Upper lobe of right lung (tissue), 1 donor: Measurements from ENCODE around the gene FOXP1. TPM values are rescaled to one million over a fixed set of nuclear protein-coding genes. Genes with fewer than 3 reads are reported as not detected.

ENCODE experiments used
- ATAC-seq: fragments of 200-7000 bp; cut with Tn5 transposase; one replicate; pipeline ENCODE4 v1.9.1; 2020; ENCODE audit warnings: mild to moderate bottlenecking, moderate library complexity
- DNase-seq: peaks from one replicate; pipeline ENCODE4 v3.0.0-alpha.2; 2020
- H3K27ac ChIP-seq: fragments of 200-600 bp; one replicate; pipeline ENCODE4 v1.8.0; 2022
- H3K27me3 ChIP-seq: fragments of 200-600 bp; one replicate; pipeline ENCODE4 v1.8.0; 2022; ENCODE audit warnings: mild to moderate bottlenecking
- H3K36me3 ChIP-seq: fragments of 200-600 bp; one replicate; pipeline ENCODE4 v1.8.0; 2022
- H3K4me1 ChIP-seq: fragments of 200-600 bp; one replicate; pipeline ENCODE4 v1.8.0; 2022
- H3K4me3 ChIP-seq: fragments of 200-600 bp; one replicate; pipeline ENCODE4 v1.8.0; 2022; ENCODE audit warnings: mild to moderate bottlenecking
- H3K9me3 ChIP-seq: fragments of 200-600 bp; one replicate; pipeline ENCODE4 v1.8.0; 2022
- intact Hi-C: fragments of 100-400 bp; cut with DNase I; formaldehyde crosslinking; loops from one replicate; pipeline ENCODE4 v1.11.0; 2022
- total RNA-seq: library from RNA; stranded (reverse); fragmentation: NEBNext Ultra II Directional; extraction: Animal tissue kit (Norgen Biotek cat#: 25700); gene quantifications from one replicate; pipeline ENCODE4 v1.2.1, GENCODE V29; 2021
- TF ChIP-seq, protein P1 (sequence below): fragments of 200-600 bp; IDR thresholded peaks from one replicate; pipeline ENCODE4 v1.8.0; 2022; ENCODE audit warnings: antibody characterized with exemption
- donor health status: DM: no; HTN: yes; CAD: no; lungs with severe emphysema.

FOXP1 gene
- total RNA-seq, 1 donor from 2014 or later = 140 TPM

- Histone ChIP-seq H3K4me3 (no peak overlapping the region), H3K36me3 (no peaks in the 10 kb centered on the region), H3K27ac (no peak overlapping the region), H3K27me3 (no peaks in the 10 kb centered on the region), H3K4me1 (peaks cover 24% of the 10 kb centered on the region), H3K9me3 (no peaks in the 10 kb centered on the region)
- peak; percentile 33 for ATAC-seq
- intact Hi-C loops = no loop called here
- TF ChIP-seq, protein P1, sequence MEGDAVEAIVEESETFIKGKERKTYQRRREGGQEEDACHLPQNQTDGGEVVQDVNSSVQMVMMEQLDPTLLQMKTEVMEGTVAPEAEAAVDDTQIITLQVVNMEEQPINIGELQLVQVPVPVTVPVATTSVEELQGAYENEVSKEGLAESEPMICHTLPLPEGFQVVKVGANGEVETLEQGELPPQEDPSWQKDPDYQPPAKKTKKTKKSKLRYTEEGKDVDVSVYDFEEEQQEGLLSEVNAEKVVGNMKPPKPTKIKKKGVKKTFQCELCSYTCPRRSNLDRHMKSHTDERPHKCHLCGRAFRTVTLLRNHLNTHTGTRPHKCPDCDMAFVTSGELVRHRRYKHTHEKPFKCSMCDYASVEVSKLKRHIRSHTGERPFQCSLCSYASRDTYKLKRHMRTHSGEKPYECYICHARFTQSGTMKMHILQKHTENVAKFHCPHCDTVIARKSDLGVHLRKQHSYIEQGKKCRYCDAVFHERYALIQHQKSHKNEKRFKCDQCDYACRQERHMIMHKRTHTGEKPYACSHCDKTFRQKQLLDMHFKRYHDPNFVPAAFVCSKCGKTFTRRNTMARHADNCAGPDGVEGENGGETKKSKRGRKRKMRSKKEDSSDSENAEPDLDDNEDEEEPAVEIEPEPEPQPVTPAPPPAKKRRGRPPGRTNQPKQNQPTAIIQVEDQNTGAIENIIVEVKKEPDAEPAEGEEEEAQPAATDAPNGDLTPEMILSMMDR = no peak
- no peak for DNase-seq
These were observed 73.0 kb downstream of the FOXP1 start for GRCh38 chr3:71510510-71510909.

- Histone ChIP-seq H3K4me3 (no peak overlapping the region), H3K4me1 (peaks cover 21% of the 10 kb centered on the region), H3K9me3 (no peaks in the 10 kb centered on the region), H3K27ac (no peak overlapping the region), H3K27me3 (no peaks in the 10 kb centered on the region), H3K36me3 (no peaks in the 10 kb centered on the region)
- intact Hi-C loops = no loop called here
- TF ChIP-seq, protein P1 = no peak
- ATAC-seq (no peak), DNase-seq (no peak)
These were observed 74.5 kb downstream of the FOXP1 start for GRCh38 chr3:71509066-71509465.

- no peaks in the 10 kb centered on the region for H3K27me3 ChIP-seq
- no peaks in the 10 kb centered on the region for H3K9me3 ChIP-seq
- H3K27ac ChIP-seq = no peak overlapping the region
- no peak for ATAC-seq
- no peak overlapping the region for H3K4me3 ChIP-seq
- H3K4me1 ChIP-seq = peaks cover 4% of the 10 kb centered on the region
- TF ChIP-seq, protein P1 = no peak
- intact Hi-C loops = no loop called here
- DNase-seq = no peak
- H3K36me3 ChIP-seq = no peaks in the 10 kb centered on the region
These were observed 77.7 kb downstream of the FOXP1 start for GRCh38 chr3:71505767-71506350.

GRCh38 chr3:71504250-71505036 lies 79.1 kb downstream of the FOXP1 start:
- Histone ChIP-seq H3K9me3 (no peaks in the 10 kb centered on the region), H3K4me1 (no peaks in the 10 kb centered on the region), H3K36me3 (no peaks in the 10 kb centered on the region), H3K27ac (no peak overlapping the region), H3K27me3 (no peaks in the 10 kb centered on the region), H3K4me3 (no peak overlapping the region)
- intact Hi-C loops = no loop called here
- DNase-seq (no peak), ATAC-seq (peak; percentile 28)
- TF ChIP-seq, protein P1 = no peak

GRCh38 chr3:71503525-71504249 lies 79.8 kb downstream of the FOXP1 start:
- Histone ChIP-seq H3K36me3 (no peaks in the 10 kb centered on the region), H3K27ac (no peak overlapping the region), H3K4me1 (no peaks in the 10 kb centered on the region), H3K9me3 (no peaks in the 10 kb centered on the region), H3K4me3 (no peak overlapping the region), H3K27me3 (no peaks in the 10 kb centered on the region)
- DNase-seq (no peak), ATAC-seq (no peak)
- intact Hi-C loops = no loop called here
- TF ChIP-seq, protein P1 = no peak
